Activated effector memory CD4-positive, alpha-beta T cell treated with anti-CD3 and anti-CD28 coated beads, Interleukin-2, amount 50 U/mL, for 16 hours (primary cell): ENCODE results near the gene TMPRSS11A.

ENCODE experiments used
- DNase-seq: peaks from one replicate; pipeline ENCODE4 v3.0.0-alpha.2; 2020

TMPRSS11A gene, protein sequence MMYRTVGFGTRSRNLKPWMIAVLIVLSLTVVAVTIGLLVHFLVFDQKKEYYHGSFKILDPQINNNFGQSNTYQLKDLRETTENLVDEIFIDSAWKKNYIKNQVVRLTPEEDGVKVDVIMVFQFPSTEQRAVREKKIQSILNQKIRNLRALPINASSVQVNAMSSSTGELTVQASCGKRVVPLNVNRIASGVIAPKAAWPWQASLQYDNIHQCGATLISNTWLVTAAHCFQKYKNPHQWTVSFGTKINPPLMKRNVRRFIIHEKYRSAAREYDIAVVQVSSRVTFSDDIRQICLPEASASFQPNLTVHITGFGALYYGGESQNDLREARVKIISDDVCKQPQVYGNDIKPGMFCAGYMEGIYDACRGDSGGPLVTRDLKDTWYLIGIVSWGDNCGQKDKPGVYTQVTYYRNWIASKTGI

DNA sequence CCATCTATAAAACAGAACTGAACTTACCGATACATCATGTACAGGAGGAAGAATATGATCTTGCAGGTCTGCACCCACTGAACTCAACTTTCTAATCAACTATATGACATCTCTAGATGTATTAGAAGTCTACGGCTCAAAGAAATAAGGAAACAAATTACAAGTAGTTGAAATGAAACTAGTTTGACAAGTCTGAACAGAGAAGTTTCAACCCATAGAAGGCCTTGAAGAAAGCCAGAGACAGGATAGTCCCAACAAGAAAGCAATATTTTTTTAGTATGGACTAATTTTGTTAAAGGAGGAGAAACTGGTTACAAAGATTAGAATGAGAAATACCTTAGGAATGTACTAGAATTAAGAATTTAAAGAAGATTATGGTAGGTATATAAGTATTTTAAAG, at the start of gene TMPRSS11A:
TSS of gene TMPRSS11A (minus strand) at position 138 of the 400 bp plus-strand sequence. CDS start at position 38, 100 bp downstream.
- no peak for DNase-seq

DNA sequence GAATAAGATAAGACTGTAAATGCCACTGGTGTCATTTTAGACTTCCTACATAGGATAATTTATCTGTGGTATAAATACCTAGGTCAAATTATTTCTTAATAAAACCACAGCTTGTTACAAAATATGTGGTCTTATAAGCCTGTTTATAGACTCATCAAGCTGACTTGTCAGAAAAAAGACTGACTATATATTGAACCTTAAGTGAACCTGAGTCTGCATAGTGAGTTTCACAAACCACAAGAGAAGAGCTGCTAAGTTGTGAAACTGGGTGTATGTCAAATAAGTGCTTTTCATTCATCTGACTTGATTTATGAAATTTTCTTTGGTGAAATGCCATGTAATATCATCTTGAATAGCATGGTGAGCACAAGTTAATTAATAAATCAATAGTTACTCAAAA, 48.4 kb upstream of the TMPRSS11A start:
- DNase-seq: no peak

DNA sequence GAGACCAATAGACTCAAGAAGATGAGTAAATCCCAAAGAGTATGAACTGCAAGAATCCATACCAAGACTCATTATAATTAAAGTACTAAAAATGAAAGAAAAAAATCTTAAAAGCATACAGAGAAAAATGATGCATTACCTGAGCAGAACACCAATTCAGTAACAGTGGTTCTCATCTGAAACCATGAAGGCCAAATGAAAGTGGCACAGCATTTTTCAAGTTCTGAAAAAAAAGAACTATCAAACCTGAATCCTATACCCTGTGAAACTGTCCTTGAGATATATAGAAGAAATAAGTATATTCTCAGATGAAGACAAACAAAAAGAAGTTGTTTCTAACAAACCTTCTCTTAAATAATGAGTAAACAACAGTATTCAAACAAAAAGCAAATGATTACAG, 39.6 kb upstream of the TMPRSS11A start:
- DNase-seq: no peak

DNA sequence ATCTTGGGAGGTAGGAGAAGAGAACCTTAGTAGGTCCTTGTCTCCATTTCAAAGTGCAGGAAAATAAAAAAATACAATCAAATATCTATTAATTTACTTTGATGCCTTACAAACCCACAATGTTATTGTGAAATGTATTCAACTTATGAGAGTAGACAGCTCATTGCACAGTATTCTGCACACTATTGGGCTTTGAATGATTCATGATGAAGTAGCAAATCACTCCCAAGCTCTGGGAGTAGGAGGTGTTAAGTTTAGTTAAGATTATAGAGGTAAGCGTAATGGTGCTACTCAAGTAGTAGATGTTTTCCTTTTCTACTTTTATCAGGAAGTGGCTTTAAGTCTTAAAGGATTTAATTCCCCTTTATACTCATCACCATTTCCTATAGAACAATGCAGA, 32.8 kb upstream of the TMPRSS11A start:
- no peak for DNase-seq

DNA sequence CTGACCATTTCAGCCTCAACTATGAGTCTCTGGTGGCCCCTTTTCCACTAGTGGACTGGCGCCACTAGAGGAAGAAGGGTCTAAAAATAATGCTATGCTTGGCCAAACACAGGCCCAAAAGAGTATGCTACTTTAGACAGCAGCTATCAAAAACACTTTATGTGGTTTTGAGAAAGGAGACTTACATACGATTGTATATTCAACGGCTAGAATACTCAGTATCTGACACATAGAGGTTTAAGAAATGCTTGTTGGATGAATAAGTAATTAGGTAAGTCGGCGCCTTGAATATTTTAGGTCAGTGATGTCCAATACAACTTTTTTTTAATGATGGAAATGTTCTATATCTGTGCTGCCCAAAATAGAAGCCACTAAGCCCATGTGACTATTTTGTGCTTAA, 25.7 kb upstream of the TMPRSS11A start:
- DNase-seq: no peak

DNA sequence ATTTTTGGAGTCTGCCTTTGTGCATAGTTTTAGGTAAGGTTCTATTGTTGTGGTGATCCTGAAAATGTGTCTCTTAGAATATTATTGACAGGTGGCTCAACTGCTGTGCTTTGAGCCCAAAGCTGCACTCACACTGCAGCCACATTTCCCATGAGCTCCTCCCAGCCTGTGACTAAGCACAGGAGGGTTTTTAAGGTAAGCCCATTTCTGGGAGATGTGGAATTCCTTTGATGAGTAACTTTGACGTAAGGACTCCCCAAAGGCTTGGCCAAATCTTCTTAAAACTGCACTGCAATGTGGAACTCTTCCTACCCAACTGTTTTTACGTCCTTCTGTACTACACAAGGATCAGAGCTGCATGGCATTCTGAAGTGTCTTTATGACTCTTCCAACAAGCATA, 20.0 kb upstream of the TMPRSS11A start:
- DNase-seq: no peak

DNA sequence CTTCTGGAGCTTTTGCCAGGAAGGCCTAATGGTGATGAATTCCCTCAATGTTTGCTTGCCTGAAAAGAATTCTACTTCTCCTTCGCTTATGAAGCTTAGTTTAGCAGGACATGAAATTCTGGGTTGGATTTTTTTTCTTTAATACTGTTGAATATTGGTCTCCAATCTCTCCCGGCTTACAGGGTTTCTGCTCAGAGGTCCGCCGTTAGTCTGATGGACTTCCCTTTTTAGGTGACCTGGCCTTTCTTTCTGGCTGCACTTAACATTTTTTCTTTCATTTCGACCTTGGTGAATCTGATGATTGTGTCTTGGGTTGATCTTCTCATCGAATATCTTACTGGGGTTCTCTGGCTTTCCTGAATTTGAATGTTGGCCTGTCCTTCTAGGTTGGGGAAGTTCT, 17.2 kb upstream of the TMPRSS11A start:
- DNase-seq: no peak

DNA sequence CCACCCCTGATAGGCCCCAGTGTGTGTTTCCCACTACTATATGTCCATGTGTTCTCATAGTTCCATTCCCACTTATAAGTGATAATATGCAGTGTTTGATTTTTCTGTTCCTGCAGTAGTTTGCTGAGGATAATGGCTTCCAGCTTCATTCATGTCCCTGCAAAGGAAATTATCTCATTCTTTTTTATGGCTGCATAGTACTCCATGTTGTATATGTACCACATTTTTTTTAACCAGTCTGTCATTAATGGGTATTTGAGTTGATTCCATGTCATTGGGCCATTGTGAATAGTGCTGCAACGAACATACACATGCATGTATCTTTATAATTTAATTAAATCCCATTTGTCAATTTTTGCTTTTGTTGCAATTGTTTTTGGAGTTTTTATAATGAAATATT, 10.3 kb upstream of the TMPRSS11A start:
- DNase-seq: no peak

DNA sequence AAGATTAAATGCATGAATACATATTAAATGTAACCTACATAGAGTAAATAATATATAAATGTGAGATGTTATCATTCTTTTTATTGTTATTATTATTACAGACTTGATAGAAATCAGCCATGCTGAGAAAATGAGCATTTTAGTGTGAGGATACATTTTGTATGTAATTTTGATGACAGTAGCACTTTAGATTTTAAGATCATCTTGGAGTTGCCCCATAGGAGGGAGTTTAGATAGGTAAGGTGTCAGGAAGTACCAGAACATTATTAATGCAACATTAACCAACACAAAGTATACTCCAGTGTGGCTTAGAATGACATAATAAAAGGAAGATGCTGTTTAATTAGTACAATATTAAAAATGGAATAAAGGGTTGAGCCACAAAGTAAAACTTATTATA, 8.4 kb downstream of the TMPRSS11A start:
- no peak for DNase-seq

DNA sequence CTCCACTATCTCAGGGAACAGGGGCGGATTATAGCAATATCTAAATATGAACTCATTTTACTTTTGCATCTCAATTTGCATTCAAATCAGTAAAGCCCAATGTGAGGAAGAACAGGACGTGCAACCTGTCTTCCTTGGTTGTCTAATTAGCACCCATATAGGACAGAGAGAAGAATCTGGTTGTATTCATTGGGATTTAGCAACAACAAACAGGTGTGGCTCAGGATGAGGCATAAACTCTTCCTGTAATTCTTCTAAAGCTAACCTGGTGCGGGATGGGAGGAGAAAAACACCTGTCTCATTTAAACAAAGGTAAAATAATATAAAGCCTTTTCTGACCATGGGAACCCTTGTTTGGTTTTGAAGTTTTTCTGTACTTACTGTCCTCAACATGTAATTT, 22.2 kb downstream of the TMPRSS11A start:
- DNase-seq: no peak

DNA sequence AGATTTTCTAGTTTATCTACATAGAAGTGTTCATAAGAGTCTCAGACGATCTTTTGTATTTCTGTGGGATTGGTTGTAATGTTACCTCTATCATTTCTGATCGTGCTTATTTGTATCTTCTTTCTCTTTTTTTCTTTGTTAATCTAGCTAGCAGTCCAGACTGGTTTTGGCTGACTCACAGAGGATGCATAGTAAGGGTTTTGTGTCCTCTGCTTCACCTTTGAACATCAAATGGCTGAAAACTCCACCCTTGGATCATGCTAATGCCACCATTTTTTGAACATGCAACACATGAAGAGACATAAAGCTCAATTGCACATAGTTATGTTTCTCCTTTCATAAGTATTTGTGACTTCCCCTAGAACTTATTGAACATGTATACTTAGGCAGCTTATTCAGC, 22.8 kb downstream of the TMPRSS11A start:
- no peak for DNase-seq

DNA sequence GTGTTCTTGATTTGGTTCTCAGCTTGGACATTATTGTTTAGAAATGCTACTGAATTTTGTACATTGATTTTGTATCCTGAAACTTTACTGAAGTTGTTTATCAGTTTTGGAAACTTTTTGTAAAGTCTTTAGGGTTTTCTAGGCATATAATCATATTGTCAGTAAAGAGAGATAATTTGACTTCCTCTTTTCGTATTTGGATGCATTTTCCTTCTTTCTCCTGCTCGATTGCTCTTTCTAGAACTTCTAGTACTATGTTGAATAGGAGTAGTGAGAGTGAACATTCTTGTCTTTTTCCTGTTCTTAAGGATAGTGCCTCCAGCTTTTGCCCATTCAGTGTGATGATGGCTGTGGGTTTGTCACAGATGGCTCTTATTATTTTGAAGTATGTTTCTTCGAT, 24.1 kb downstream of the TMPRSS11A start:
- no peak for DNase-seq

DNA sequence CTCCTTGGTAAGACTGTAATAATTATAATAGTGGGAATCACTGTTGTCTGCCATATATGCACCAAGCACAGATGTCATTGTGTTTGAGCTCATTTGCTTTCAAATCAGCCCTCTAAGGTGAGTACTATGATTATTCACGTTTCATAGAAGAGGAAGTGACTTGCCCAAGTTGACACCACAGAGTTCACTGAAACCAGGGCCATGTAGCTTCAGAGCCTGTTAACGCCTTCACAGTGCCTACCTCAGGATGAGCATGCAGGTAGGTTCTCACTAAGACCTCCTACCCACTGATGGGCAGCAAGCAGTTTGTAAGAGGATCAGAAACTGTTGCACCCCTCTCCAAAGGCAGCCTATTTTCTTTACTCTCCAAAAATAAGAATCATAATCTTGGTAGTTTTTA, 27.4 kb downstream of the TMPRSS11A start:
- no peak for DNase-seq

DNA sequence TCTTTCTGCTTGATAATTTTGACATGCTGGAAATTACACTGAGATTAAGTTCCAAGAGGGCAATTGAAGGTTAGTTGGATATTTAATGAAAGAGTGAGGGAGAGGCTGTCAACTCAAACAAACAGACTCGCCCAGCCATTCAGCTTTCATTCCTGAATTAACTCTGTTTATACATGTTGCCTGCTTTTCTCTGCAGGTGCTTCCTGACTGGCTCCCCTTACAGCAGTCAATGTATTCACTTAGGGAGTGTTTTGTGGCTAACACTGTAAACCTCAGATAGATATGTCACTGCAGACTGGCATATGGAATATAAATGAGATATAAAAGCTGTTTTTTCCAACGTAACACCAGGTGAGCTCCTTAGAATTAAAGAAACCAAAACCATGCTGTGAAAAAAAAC, 28.7 kb downstream of the TMPRSS11A start:
- no peak for DNase-seq

DNA sequence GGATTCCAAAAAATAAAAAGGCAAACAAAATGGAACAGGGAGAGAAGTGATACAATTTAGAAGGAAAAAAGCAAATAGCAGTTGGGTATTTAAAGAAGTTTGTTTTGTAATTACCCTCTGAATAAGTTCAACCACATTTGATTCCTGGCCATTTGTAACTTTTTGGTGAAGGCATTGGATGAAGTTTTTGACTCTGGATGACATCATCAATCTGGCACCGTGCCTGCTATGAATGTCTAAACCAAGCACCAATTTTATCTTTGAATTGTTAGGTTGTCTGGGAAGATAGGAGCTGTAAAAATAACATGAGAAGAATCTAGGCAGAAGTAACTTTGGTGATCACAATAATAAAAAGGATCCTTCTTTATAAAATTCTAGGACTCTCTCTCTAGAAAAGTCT, 29.5 kb downstream of the TMPRSS11A start:
- no peak for DNase-seq

DNA sequence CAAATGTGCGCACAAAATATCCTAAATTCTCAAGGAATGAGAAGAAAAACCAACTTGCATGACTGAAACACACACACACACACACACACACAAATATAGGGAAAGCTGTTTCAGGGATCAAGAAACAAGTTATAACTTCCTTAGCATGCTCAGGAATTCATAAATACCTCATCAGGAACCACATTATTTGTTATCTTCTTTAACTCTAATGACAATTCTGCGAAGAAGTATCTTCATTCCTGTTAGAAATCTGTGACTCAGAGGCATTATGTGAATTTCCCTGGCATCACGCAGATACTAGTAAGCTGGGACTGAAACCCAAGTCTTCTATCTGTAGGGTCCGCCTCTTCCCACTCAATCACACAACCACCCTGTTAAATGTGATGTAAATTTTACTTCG, 30.3 kb downstream of the TMPRSS11A start:
- DNase-seq: no peak

DNA sequence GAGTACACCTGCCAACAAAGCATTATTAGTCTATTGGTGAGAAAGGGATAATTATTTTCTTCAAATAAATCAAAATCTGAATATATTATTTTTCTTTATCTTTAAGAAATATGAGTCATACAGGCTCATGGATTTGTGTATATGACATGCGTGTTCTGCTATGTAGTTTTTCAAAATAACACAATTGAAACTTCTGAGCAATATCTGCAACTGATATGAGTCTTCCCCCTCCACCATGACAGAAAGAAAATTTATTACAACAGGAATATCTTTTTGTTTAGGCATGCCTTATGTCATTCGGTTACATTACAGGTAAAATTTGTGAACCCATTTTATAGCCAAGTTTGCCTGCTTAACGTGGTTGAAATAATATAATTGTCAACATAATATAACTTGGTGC, 32.0 kb downstream of the TMPRSS11A start:
- no peak for DNase-seq

DNA sequence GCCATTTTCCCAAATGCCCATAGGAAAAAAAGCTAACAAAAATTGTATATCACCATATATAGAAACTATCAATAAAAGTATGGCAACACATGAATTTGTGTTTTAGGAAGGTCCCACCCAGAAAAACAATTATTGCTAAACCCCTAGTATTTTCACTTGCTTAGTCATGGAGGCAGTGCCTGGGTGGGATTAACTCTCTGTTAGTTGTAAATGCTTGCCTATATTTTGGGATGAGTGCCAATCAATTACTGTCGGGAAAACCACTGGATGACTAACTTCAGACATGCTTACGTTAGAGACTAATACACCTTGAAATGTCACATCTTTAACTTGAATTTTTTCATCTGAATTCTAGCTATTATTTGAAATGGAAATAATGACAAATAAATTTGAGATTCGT, 33.9 kb downstream of the TMPRSS11A start:
- DNase-seq: no peak

DNA sequence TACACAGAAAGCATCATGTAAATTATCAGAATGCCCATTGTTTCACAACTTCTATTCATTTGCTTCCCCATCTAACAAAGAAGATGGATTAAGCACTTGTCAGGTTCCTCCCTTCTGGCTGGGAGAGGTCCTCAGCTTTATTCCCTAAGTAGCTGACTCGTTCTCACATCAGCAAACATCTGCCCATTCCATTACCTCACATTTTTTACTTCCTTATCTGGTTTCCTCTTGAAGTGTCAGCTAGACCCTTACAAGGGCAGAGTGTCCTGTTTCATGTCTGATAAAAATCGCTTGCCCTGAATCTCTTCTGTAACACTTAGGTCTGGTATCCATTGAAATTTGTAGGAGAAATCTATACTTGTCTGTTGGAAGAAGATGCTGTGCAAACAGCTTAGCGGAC, 34.7 kb downstream of the TMPRSS11A start:
- no peak for DNase-seq

DNA sequence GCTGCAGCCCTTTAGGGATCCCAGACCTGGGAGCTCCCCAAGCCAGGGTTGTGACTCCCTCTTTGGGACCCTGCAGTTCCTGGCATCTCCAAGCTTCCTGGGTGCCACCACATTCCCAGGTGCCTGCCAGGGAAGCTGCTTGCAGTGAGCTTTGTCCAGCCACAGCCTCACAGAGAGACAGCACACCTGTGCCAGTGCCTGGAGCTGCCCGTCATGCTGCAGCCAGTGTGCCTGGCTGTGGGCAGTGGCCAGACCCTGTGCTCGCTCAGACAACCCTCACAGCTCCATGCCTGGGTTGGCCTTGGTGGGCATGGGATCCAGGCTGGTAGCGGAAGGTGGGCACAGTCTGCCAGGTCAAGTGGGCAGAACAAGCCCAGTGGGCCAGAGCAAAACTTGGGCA, 36.0 kb downstream of the TMPRSS11A start:
- DNase-seq: no peak

DNA sequence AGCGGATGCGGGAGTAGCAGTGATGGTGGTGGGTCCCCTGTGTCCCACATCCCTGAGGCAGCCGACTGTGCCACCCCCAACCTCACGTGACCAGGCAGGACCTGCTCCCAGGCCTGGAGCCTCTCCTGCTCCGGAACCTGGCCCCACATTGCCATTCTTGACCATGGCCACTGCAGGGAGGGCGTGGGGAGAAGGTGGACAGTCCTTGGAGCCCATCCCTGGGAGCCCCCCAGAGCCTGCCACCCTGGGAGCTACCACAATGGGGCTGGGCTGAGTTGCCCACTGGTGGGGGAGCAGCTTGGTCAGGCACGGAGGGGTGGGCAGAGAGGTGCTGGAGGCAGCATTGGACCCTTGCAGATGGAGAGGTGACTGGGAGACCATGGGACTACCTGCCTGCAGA, 36.8 kb downstream of the TMPRSS11A start:
- no peak for DNase-seq

DNA sequence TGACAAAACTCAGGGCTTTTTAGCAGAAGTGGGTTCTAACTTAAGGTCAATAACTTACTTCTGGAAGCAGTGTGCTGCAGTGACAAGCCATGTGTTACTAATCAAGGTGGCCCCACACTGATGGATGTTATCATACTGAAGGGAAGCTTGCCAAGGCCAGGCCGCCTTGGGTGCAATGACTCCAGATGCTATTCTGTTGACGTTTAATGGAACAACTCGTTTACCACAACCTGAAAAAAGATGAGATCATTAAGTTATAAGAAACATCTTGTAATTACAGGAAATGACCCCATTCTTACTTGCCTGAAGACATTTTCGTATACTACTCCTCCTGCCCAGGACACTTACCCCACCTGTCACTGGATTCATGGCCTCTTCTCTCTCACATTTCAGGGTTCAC, 40.6 kb downstream of the TMPRSS11A start:
- no peak for DNase-seq

DNA sequence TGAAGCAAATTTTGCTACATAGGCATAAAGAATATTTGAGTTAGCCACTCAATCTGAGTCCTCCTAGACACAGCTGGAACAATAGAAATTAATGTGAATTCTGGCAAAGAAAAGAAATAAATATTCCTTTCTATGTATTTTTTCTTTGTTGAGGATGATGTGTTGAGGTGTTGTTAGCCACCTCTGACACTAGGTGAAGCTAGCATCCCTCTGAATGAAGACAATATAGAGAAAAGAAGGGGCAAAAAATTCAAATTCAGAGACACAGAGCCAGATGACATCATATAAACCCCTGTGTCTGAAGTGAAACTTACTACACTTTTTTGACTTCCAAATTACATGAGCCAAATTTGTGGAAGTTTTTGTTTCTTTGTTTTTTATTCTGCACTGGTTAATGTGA, 44.9 kb downstream of the TMPRSS11A start:
- DNase-seq: no peak

DNA sequence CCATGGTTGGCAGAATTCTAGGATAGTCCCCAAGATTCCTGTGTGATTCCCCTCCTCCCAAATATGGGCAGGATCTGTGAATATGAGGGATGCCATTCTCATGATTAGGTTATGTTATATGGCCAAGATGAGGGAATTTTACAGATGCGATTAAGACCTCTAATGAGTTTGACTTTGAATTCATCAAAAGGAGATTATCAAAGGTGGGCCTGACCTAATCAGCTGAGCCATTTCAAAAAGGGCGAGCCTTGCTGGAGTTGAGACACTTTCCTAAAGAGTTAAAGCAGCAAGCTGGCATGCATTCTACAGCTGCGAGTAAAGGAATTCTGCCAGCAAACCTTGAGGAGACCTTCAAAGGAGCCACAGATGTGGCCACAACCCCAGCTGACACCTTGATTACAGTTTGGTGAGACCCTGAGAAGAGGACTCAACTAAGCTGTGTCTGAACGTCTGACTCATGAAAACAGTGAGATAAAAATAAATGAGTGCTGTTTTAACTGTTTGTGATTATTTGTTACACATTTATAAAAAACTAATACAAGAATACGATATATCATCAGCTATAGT, 47.8 kb downstream of the TMPRSS11A start:
- no peak for DNase-seq

DNA sequence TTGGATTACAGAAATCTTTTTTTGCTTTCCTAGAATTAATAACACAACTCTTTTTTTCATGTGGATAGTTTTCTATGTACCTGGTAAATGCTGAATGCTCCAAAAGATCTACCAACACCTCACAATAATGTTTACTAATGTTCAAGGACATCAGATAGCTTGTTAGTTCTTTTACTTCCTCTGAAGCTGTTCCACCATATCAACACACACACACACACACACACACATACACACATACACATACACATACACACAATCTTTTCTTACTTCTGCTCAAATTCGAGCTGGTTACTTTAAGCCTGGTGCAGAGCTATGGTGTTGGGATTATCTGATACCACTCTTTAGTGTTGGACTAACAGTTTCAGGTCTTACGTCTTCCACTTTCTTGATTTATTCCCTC, 51.2 kb downstream of the TMPRSS11A start:
- DNase-seq: no peak
